DOHH2 (cell line): ENCODE measurements around the gene CHMP5.
"Not testable (repeated sequence)": the region's sequence is repeated elsewhere in the genome, so short reads cannot be mapped to it uniquely, and the experiment has no call there.

ENCODE experiments used
- H3F3A ChIP-seq: fragments of 200-600 bp; sonication (generic), shearing (Covaris generic); 2 replicates; pipeline ENCODE4 v1.6.0; 2016; ENCODE audit warnings: antibody characterized with exemption, mild to moderate bottlenecking; ENCODE audit not compliant: control insufficient read depth, insufficient read depth
- H3K27ac ChIP-seq: fragments of 200-600 bp; sonication (generic); 2 replicates; pipeline ENCODE4 v1.5.1; 2014; ENCODE audit warnings: low read depth, mild to moderate bottlenecking, low read length, moderate library complexity
- H3K27me3 ChIP-seq: fragments of 200-600 bp; sonication (generic); 2 replicates; pipeline ENCODE4 v1.6.1; 2014; ENCODE audit warnings: mild to moderate bottlenecking, low read length, mixed read lengths; ENCODE audit not compliant: control insufficient read depth
- H3K36me3 ChIP-seq: fragments of 200-600 bp; sonication (generic); 2 replicates; pipeline ENCODE4 v1.6.1; 2014; ENCODE audit warnings: mild to moderate bottlenecking, low read length, moderate library complexity, mixed read lengths; ENCODE audit not compliant: control insufficient read depth
- H3K4me1 ChIP-seq: fragments of 200-600 bp; sonication (generic); 2 replicates; pipeline ENCODE4 v1.6.1; 2014; ENCODE audit warnings: mild to moderate bottlenecking, low read length, mixed read lengths; ENCODE audit not compliant: control insufficient read depth
- H3K4me2 ChIP-seq: fragments of 200-600 bp; sonication (generic); 2 replicates; pipeline ENCODE4 v1.6.0; 2014; ENCODE audit warnings: mild to moderate bottlenecking, low read length, moderate library complexity
- H3K4me3 ChIP-seq: fragments of 200-600 bp; sonication (generic); 2 replicates; pipeline ENCODE4 v1.5.1; 2014; ENCODE audit warnings: mild to moderate bottlenecking, low read length, mixed read lengths
- H3K79me2 ChIP-seq: fragments of 200-600 bp; sonication (generic); 2 replicates; pipeline ENCODE4 v1.6.1; 2014; ENCODE audit warnings: mild to moderate bottlenecking, low read length, mixed read lengths; ENCODE audit not compliant: control insufficient read depth
- H3K9me2 ChIP-seq: fragments of 200-600 bp; sonication (generic); replicated peaks from 2 replicates; pipeline ENCODE4 v1.6.1; 2014; ENCODE audit warnings: mild to moderate bottlenecking, low read length, mixed read lengths; ENCODE audit not compliant: control insufficient read depth
- H3K9me3 ChIP-seq: fragments of 200-600 bp; sonication (generic); 2 replicates; pipeline ENCODE4 v1.6.1; 2014; ENCODE audit warnings: antibody characterized with exemption, low read length, mixed read lengths; ENCODE audit not compliant: control insufficient read depth, insufficient read depth
- H4K20me1 ChIP-seq: fragments of 200-600 bp; sonication (generic); 2 replicates; pipeline ENCODE4 v1.6.0; 2014; ENCODE audit warnings: low read depth, mild to moderate bottlenecking, antibody characterized with exemption, low read length, moderate library complexity; ENCODE audit not compliant: control insufficient read depth, insufficient read depth
- CTCF ChIP-seq: fragments of 200-600 bp; sonication (generic); IDR thresholded peaks from one replicate; pipeline ENCODE4 v1.5.1; 2014; ENCODE audit warnings: antibody characterized with exemption, mild to moderate bottlenecking, low read depth, low read length; ENCODE audit not compliant: poor library complexity, severe bottlenecking
- EZH2phosphoT487 ChIP-seq: fragments of 200-600 bp; sonication (generic); IDR thresholded peaks from 2 replicates; pipeline ENCODE4 v1.6.1; 2017; ENCODE audit warnings: borderline replicate concordance, mild to moderate bottlenecking, antibody characterized with exemption, low read length, moderate library complexity, mixed read lengths

The CHMP5 gene

GRCh38 chr9:33315371-33315770 is 50.5 kb downstream of the CHMP5 start:
- no peak for TF ChIP-seq EZH2phosphoT487
- TF ChIP-seq CTCF = no peak

DNA sequence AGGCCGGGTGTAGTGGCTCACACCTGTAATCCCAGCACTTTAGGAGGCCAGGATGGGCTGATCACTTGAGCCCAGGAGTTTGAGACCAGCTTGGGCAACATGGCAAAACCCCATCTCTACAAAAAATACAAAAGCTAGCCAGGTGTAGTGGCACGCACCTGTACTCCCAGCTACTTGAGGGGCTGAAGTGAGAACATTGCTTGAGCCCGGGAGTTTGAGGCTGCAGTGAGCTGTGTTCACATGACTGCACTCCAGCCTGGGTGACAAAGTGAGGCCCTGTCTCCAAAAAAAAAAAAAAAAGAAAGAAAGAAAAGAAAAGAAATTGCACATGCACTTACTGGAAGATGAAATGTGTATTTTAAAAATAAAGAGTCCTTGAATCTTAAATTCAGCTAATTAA is 52.3 kb downstream of the CHMP5 start:
- H3K9me3 ChIP-seq, H4K20me1 ChIP-seq, H3K79me2 ChIP-seq, H3K4me1 ChIP-seq, H3F3A ChIP-seq, H3K9me2 ChIP-seq, H3K4me2 ChIP-seq, H3K4me3 ChIP-seq, H3K27me3 ChIP-seq, H3K27ac ChIP-seq: not testable (repeated sequence)
- H3K36me3 ChIP-seq = peaks cover 90% of the 10 kb centered on the region

More at GRCh38 chr9:33315371-33315770, 50.5 kb downstream of the CHMP5 start:
- no peaks in the 10 kb centered on the region for H3K9me2 ChIP-seq
- H3K27me3 ChIP-seq = no peaks in the 10 kb centered on the region
- H3K9me3 ChIP-seq = no peaks in the 10 kb centered on the region
- no peaks in the 10 kb centered on the region for H4K20me1 ChIP-seq
- H3K4me1 ChIP-seq = no peaks in the 10 kb centered on the region
- H3K4me3 ChIP-seq = no peak overlapping the region
- H3K27ac ChIP-seq = no peak overlapping the region
- H3K36me3 ChIP-seq = peaks cover 91% of the 10 kb centered on the region
- H3K79me2 ChIP-seq = no peaks in the 10 kb centered on the region
- no peak overlapping the region for H3K4me2 ChIP-seq
- no peaks in the 10 kb centered on the region for H3F3A ChIP-seq

- no peak overlapping the region for H3K4me3 ChIP-seq
- no peak for TF ChIP-seq CTCF
- TF ChIP-seq EZH2phosphoT487 = no peak
- H3F3A ChIP-seq = no peaks in the 10 kb centered on the region
- H3K27me3 ChIP-seq = no peaks in the 10 kb centered on the region
- no peak overlapping the region for H3K27ac ChIP-seq
- H3K4me1 ChIP-seq = no peaks in the 10 kb centered on the region
- H3K9me2 ChIP-seq = no peaks in the 10 kb centered on the region
- H3K79me2 ChIP-seq = no peaks in the 10 kb centered on the region
- H3K9me3 ChIP-seq = no peaks in the 10 kb centered on the region
- H3K36me3 ChIP-seq = peaks cover 90% of the 10 kb centered on the region
- H4K20me1 ChIP-seq = peaks cover 3% of the 10 kb centered on the region; the same call in 1 of the 2 replicates
- H3K4me2 ChIP-seq = no peak overlapping the region
These were observed 53.4 kb downstream of the CHMP5 start for GRCh38 chr9:33318225-33318624.

DNA sequence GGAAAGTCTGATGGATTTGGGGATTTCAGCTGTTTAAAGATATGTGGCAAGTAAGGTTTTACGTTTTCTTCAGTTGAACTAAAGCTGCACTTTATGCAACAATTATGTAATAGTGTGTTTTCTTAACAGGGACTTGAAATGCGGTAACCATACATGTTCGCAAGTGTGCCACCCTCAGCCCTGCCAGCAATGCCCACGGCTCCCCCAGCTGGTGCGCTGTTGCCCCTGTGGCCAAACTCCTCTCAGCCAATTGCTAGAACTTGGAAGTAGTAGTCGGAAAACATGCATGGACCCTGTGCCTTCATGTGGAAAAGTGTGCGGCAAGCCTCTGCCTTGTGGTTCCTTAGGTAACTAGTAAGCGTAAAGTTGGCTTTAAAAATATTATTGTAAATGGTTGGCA is 53.9 kb downstream of the CHMP5 start:
- TF ChIP-seq EZH2phosphoT487 (no peak), CTCF (no peak)
- no peaks in the 10 kb centered on the region for H3K27me3 ChIP-seq
- H3F3A ChIP-seq = no peaks in the 10 kb centered on the region
- no peak overlapping the region for H3K4me3 ChIP-seq
- peaks cover 85% of the 10 kb centered on the region for H3K36me3 ChIP-seq
- no peak overlapping the region for H3K27ac ChIP-seq
- no peaks in the 10 kb centered on the region for H3K79me2 ChIP-seq
- H3K4me2 ChIP-seq = no peak overlapping the region
- peaks cover 3% of the 10 kb centered on the region; the same call in 1 of the 2 replicates for H4K20me1 ChIP-seq
- no peaks in the 10 kb centered on the region for H3K4me1 ChIP-seq
- no peaks in the 10 kb centered on the region for H3K9me3 ChIP-seq
- no peaks in the 10 kb centered on the region for H3K9me2 ChIP-seq
